GM13976 (cell line): ENCODE measurements around the gene AP1AR.

Experiments
- DNase-seq: peaks from one replicate; pipeline ENCODE4 v3.0.0; 2012; ENCODE audit warnings: low spot score
- in situ Hi-C: fragments of 300-500 bp; cut with MboI; formaldehyde crosslinking; loops from one replicate; pipeline ENCODE4 v1.12.0; 2022; ENCODE audit warnings: low sequenced_read_pairs, mixed read lengths, inconsistent platforms; ENCODE audit not compliant: unreplicated experiment
- TF ChIP-seq, protein P1 (sequence below): IDR thresholded peaks from 2 replicates; pipeline ENCODE4 v1.5.1; 2012; ENCODE audit warnings: borderline replicate concordance, mild to moderate bottlenecking; ENCODE audit not compliant: insufficient read depth; ENCODE audit errors: extremely low read depth, missing control alignments, control extremely low read depth

AP1AR gene

DNA sequence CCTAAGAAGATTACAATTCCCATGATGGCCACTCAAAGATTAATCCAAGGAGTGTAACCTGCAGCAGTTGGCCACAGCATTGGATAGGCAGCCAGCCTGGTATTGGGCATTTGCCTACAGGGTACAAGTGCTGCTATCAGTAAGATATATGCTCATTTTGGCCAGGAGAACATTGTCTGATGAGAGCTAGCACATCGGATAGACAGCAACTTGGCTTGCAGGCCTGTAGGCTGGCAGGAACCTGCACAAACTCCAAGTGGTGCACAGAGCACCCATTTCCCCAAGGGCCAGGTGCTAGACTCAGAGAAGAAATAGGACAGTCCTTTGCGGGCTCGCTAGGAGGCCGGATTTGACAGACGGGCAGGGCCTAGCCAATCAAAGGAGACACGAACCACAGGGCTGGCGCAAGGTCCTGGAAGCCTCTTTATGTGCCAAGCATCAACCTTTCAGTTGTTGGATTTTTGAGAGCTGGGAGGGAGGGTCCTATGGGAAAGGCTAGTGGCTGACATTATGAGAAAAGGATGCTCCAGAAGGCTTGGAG, 11.7 kb upstream of the AP1AR start:
- in situ Hi-C loops, result no loop called here
- no peak for DNase-seq
- TF ChIP-seq, protein P1, sequence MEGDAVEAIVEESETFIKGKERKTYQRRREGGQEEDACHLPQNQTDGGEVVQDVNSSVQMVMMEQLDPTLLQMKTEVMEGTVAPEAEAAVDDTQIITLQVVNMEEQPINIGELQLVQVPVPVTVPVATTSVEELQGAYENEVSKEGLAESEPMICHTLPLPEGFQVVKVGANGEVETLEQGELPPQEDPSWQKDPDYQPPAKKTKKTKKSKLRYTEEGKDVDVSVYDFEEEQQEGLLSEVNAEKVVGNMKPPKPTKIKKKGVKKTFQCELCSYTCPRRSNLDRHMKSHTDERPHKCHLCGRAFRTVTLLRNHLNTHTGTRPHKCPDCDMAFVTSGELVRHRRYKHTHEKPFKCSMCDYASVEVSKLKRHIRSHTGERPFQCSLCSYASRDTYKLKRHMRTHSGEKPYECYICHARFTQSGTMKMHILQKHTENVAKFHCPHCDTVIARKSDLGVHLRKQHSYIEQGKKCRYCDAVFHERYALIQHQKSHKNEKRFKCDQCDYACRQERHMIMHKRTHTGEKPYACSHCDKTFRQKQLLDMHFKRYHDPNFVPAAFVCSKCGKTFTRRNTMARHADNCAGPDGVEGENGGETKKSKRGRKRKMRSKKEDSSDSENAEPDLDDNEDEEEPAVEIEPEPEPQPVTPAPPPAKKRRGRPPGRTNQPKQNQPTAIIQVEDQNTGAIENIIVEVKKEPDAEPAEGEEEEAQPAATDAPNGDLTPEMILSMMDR, result no peak

DNA sequence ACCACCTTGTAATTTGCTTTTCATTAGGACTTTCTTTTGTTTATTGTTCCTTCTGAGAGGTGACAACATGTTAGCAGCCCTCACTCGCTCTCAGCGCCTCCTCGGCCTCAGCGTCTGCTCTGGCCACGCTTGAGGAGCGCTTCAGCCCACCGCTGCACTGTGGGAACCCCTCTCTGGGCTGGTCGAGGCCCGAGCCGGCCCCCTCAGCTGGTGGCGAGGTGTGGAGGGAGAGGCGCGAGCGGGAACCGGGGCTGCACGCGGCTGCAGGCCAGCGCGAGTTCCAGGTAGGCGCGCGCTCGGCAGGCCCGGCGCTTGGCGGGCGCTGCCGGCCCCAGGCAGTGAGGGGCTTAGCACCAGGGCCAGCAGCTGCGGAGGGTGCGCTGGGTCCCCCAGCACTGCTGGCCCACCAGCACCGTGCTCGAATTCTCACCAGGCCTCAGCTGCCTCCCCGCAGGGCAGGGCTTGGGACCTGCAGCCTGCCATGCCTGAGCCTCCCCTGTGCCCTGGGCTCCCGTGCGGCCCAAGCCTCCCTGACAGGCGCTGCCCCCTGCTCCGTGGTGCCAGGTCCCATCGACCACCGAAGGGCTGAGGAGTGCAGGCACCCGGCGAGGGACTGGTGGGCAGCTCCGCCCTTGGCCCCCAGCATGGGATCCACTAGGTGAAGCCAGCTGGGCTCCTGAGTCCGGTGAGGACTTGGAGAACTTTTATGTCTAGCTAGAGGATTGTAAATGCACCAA, 9.2 kb upstream of the AP1AR start:
- DNase-seq, result no peak
- in situ Hi-C loops, result no loop called here
- TF ChIP-seq, protein P1, result no peak

DNA sequence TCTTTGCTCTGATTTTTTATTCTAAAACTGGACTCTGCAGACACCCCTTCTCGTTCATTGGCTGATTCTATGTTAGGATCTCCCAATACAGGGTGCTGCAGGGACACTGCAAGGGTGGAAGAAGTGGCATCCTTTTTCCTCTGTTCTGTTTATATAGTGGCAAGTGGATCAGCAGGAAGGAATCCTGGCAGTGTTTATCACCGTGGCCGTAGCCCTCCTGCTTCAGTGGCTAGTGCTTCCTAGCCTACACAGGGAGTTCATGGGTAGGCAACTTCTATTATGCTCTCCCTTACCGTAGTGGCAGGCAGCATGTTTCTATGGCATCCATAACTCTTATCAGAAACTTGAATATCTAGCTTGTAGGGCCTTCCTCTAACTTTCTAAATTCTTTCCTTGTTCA, 6.4 kb upstream of the AP1AR start:
- no peak for DNase-seq
- TF ChIP-seq, protein P1, result no peak
- in situ Hi-C loops, result no loop called here

DNA sequence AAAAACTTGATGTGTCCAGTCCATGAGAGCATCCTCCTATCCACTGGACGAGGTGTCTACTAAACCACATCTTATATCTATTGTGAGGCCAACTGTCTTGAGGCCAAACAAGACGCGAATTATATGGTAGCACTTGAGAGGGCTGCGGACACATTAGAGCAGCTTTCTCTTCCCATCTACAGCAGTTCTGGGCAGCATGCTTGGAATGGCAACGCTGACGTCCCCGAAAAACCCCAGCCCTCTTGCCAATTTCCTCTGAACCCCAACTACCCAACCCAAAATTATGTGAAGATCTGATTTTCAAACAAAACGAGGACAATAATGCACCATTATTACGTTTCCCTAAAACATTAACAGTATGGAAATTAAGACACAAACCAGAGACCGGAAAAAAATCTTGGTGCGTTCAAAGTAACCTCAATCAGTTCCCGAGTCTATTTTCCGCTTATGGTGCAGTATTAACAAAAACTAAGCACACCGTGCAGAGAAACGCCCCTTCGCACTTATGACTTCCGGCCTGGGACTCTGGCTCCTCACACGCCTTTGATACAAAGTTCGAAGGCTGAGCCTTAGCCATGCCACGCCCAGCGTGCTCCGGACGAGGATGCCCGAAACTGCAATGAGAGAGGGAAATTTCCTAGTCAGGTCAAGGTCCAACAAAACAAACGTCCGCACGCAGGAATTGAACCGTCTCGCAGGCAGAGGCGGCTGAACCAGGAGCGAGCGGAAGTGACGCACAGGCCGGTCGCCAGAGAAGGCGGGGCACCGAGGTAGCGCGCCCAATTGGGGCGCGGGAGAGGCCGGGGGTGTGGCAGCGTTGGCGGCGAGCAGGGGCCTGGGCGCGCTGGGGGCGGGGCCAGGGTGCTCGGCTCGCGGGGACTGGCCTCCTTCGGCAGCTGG, 458 bp upstream of the AP1AR start:
- TF ChIP-seq, protein P1, result no peak
- in situ Hi-C loops, result no loop called here
- DNase-seq, result peak; percentile 98

DNA sequence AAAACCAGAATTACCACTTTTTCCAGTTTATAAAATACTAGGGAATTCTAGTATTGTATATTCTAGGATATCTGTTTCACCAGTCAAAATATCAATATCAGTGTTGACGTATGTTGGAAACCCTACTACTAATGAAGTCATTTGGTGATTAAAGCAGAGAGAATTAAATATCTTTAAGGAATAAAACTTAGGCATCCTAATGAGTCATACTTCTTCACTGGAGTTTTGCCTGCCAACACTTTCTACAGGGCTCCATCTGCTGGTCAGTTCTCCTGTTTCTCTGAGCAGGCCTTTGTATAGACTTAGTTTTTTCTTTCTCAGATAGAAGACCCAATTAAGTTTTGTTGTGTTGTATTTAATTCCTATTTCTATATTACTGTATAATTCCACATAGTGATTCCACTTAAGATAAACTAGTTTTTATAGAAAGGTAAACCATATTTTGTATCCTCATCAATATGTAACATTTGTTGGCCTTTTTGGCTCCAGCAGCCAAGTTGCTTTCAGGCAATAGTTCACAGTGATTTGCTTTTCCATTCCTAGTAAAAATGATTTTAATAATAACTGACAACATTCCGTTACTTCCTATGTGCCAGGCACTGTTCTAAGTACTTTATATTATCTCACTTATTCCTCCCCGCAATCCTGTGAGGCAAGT, 3.5 kb downstream of the AP1AR start:
- DNase-seq, result peak; percentile 58
- TF ChIP-seq, protein P1, result peak; percentile 61
- in situ Hi-C loops, result loop anchor here (5.0 kb wide), 1 partner anchor 133 kb away; no protein-coding TSS in a partner anchor

DNA sequence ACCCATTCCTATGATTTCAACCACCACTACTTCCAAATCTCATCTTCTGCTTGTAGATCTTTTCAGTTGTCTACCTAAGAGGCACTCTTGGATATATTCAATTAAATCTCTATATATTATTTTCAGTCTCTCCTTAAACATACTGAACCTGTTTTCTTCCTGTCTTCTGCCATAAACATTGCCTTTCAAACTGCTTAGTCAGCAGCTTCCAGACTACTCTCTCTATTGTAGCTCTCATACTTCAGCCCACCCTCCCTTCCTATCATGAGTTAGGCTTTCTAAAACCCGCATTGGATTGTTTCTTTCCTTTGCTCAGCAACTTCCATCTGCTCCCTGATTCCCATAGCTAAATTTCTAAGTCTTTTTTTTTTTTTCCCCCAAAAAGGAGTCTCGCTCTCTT, 4.5 kb downstream of the AP1AR start:
- in situ Hi-C loops, result loop anchor here (5.0 kb wide), 1 partner anchor 134 kb away; no protein-coding TSS in a partner anchor
- TF ChIP-seq, protein P1, result no peak
- DNase-seq, result no peak
